GM18505 (cell line): Measurements from ENCODE around the gene FER.
"Not testable (repeated sequence)": the region's sequence is repeated elsewhere in the genome, so short reads cannot be mapped to it uniquely, and the experiment has no call there.

Experiments used
- ATAC-seq: cut with Tn5 transposase; IDR thresholded peaks from one replicate; pipeline ENCODE4 v1.9.1; 2021; ENCODE audit not compliant: unreplicated experiment
- POLR2A ChIP-seq: IDR thresholded peaks from 4 replicates; pipeline ENCODE4 v1.6.1; 2011; ENCODE audit warnings: borderline replicate concordance; ENCODE audit not compliant: insufficient read depth, insufficient read length; ENCODE audit errors: extremely low read depth

Gene FER

GRCh38 chr5:108857905-108858304 lies 110.2 kb downstream of the FER start:
- TF ChIP-seq POLR2A = no peak
- no peak for ATAC-seq

DNA sequence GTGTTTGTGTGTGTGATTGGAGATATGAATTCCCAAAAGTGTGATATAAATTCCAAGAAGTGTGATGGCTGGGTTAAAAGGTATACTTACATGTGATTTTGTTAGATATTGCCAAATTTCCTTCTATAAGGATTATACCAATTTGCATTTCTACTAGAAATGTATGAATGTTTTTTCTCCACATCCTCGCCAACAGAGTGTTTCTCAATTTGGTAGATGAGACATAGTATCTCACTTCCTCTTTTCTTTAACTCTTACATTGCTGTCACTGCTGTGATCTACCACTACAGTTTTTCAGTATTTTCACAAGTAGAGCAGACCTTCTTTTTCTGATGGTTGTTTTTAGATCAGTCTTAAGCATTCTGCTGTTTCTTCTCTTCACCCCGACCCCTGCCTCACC lies 111.3 kb downstream of the FER start:
- peak; percentile 95 for ATAC-seq
- no peak for TF ChIP-seq POLR2A

DNA sequence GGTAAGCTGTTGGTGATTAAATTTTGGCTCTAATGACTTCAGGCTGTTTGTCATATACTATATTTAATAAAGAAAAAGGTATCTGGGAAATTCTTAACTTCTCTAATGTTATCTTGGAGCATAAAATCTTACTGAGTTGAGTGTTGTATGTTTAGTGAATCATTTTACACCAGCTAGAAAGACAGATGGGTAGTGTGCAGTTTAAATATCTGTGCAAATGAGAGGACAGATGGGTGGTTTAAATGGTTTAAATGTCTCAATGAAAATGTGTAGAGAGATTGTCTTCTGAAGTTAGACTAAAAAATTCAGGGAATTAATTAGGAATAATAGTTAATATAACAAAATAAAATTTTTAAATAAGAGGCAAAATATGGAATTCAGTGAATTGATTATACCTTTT lies 114.5 kb downstream of the FER start:
- no peak for ATAC-seq

GRCh38 chr5:108866097-108866496 lies 118.4 kb downstream of the FER start:
- not testable (repeated sequence) for ATAC-seq

More for the DNA sequence above, 114.5 kb downstream of the FER start:
- no peak for TF ChIP-seq POLR2A

- no peak for ATAC-seq
- TF ChIP-seq POLR2A = no peak
Observed at GRCh38 chr5:108867656-108868055, 120.0 kb downstream of the FER start.

DNA sequence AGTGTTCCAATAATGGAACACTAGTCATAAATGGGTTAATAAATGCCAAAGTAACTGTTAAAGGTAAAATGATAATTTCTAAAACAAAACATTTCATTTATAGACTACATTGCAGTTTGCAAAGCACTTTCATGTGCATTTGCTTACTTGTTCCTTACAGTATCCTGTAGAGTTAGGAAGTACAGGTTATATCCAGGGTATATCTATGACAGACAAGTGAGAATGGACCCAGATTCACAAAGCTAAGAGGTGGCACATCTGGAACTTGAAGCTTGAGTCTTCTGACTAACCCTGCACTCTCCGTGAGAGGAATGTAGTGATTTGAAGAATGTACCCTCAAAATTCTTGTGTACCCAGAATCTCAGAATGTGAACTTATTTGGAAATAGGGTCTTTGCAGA lies 121.4 kb downstream of the FER start:
- TF ChIP-seq POLR2A = no peak
- ATAC-seq = no peak

DNA sequence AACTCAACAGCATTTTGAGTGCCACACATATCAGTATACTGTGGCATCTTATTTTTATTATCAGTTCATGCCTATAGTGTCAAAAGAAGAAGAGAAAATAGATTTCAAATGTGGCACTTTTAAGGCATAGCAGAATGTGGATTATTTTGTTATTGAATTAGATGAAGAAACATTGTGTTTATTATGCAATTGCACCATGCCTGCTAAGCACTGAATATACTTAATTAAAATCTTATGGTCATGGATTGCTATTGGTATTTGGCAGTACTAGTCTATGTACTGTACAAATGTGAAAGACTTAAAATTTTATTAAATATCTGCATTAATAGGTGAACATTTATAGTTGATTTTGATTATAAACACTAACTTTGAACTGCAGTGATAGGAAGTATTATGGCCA lies 128.8 kb downstream of the FER start:
- no peak for ATAC-seq

GRCh38 chr5:108878756-108879155 lies 131.1 kb downstream of the FER start:
- no peak for TF ChIP-seq POLR2A
- ATAC-seq = no peak

More for the DNA sequence above, 128.8 kb downstream of the FER start:
- no peak for TF ChIP-seq POLR2A

- TF ChIP-seq POLR2A = no peak
- ATAC-seq = no peak
Observed at GRCh38 chr5:108881133-108881532, 133.4 kb downstream of the FER start.

DNA sequence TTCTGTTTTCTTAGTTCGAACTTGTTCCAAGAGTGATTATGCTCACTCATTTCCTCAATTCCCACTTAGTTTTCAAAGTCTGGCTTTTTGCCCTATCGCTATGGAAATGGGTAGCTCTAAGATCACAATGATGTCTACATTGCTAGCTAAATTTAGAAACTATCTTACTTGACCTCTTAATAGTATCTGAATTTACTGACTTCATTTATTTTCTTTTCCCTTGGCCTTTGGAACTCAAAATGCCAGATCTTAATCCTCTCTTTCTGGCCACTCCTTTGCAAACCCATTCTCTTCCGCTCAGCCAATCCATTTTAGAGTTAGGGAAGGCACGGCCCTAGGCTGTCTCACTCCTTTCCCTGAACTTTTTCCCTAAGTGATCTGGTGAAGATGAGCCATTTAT lies 137.0 kb downstream of the FER start:
- TF ChIP-seq POLR2A = no peak
- no peak for ATAC-seq

DNA sequence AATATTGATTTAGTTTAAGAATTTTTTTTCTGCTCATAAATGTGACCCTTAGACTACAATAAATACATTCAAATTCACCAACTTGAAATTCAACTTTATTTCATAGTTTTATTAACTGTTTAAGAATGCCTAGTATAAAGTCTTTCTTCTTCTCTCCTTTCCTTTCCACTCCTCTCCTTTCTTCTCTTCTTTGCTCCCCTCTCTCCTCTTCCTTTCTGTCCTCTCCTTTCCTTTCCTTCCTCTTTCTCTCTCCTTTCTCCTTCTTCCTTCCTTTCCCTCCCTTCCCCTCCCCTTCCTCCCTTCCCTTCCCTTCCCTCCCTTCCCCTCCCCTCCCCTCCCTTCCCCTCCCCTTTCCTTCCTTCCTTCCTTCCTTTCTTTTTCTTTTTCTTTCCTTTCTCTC lies 150.6 kb downstream of the FER start:
- TF ChIP-seq POLR2A = no peak
- no peak for ATAC-seq

- no peak for TF ChIP-seq POLR2A
- ATAC-seq = no peak
Observed at GRCh38 chr5:108898707-108899106, 151.0 kb downstream of the FER start.

DNA sequence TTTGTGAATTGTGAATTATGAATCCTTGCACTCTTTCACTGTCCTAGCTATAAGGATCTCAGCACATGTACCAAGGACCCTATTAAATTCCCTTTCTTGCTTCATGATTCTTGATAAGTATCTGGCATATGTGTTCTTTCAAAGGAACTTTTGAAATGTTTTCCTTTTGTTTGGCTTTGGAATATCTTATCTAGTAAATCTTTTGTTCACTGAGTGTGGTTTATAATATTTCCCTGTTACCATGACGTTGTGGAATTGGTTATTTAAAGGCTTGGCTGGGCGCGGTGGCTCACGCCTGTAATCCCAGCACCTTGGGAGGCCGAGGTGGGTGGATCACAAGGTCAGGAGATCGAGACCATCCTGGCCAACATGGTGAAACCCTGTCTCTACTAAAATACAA lies 151.5 kb downstream of the FER start:
- not testable (repeated sequence) for ATAC-seq

DNA sequence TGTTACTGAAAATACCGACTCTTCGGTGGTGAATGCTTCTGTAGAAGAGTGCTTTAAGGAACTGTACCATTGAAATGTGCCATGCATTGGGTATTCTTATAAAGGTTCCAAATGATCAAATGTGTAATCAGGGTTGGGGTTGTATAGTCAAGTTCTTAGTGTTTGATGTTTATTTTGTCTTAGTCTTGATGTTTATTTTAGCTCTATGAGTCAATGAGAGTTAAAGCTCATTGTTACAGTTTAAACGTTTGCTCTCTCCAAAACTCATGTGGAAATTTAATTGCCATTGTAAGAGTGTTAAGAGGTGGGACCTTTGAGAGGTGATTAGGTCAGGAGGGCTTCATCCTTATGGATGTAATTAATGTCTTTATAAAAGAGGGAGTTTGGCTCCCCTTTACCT lies 153.0 kb downstream of the FER start:
- no peak for ATAC-seq
- TF ChIP-seq POLR2A = no peak

GRCh38 chr5:108905805-108906204 lies 158.1 kb downstream of the FER start:
- TF ChIP-seq POLR2A = no peak
- ATAC-seq = no peak

- no peak for ATAC-seq
- TF ChIP-seq POLR2A = no peak
Observed at GRCh38 chr5:108910627-108911026, 162.9 kb downstream of the FER start.

- ATAC-seq = peak; percentile 84
- TF ChIP-seq POLR2A = no peak
Observed at GRCh38 chr5:108911055-108911454, 163.4 kb downstream of the FER start.

GRCh38 chr5:108917596-108917995 lies 169.9 kb downstream of the FER start:
- no peak for TF ChIP-seq POLR2A
- no peak for ATAC-seq
